Right hindlimb (tissue), 1 donor: ENCODE measurements around the gene USP7.
A peak's percentile ranks its signal among the peaks of the same experiment; 100 is the strongest.
"Not testable (repeated sequence)": the region's sequence is repeated elsewhere in the genome, so short reads cannot be mapped to it uniquely, and the experiment has no call there.

ENCODE experiments used
- DNase-seq: peaks from one replicate; pipeline ENCODE4 v3.0.0-alpha.2; 2018

Gene USP7

DNA sequence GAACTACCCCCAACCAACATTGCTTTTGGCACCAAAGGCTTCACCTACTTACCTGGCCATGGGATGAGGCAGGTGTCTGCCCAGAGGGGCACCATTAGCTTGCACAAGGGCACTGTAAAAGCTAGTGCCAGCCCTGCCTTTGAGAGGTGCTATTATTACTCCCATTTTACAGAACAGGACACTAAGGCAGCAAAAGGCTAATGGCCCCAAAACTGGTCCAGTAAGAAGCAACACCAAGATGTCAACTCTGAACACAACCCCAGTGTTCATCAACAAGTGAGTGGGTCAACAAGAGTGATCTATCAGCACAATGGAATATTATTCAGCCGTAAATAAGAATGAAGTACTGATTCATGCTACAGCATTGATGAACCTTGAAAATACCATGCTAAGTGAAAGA lies 7.7 kb upstream of the USP7 start:
- no peak for DNase-seq

DNA sequence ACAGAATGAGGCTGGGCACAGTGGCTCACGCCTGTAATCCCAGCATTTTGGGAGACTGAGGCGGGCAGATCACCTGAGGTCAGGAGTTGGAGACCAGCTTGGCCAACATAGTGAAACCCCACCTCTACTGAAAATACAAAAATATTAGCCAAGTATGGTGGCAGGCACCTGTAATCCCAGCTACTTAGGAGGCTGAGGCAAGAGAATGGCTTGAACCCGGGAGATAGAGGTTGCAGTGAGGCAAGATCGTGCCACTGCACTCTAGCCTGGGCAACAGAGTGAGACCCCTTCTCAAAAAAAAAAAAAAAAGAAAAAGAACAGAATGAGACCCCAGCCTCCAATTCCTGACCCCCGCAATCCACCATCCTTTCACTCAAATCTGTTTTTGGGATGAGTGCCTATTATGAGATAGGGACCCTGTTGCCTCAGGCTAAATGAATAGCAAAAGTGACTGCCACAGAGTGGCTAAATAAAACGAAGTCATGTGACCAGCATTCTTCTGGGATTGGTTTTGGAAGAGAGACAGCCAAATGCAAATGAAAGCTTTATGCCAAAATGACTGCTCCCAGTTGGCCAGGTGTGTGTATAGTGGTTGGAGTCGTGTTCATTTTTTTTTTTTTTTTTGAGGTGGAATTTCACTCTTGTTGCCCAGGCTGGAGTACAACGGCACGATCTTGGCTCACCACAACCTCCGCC lies 5.6 kb upstream of the USP7 start:
- not testable (repeated sequence) for DNase-seq

DNA sequence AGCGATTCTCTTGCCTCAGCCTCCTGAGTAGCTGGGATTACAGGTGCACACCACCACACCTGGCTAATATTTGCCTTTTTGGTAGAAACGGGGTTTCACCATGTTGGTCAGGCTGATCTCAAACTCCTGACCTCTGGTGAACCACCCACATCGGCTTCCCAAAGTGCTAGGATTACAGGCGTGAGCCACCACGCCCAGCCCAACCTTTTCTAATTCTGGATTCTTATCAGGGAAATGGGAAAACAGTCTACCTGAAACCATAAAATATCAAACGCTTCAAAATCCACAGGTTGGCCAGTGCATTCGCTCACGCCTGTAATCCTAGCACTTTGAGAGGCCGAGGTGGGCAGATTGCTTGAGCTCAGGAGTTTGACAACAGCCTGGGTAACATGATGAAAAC lies 4.3 kb upstream of the USP7 start:
- not testable (repeated sequence) for DNase-seq

DNA sequence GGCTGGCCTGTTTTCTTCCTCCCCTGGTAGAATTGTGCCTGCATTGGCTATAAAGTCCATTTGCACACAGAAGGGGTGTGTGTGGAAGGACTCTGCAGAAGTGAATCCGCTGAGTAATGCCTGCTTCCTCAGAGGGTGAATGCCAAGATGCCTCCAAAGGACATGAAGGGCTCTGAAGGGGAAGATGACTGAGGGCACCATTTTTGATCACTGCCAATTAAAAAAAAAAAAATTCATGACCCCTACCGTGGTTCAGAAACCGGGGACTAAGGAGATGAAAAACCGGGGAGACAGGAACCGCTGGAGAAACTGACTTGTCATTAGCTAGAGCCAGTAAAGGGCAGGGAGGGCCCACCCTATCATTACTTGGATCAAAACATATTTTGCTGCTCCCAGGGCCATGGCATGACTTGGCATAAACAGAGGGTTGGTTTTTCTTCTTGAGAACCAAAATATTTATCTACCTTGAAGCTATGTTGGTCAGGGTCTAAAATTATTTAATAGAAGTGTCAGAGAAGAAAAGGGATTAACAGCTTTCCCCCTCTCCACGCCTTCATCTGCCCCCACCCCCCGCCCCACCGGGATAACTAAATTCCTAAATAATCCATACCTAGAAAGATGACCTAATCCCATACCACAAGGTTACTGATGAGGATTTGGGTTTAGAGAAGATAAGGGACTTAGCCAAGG lies 3.6 kb upstream of the USP7 start:
- DNase-seq, result no peak

DNA sequence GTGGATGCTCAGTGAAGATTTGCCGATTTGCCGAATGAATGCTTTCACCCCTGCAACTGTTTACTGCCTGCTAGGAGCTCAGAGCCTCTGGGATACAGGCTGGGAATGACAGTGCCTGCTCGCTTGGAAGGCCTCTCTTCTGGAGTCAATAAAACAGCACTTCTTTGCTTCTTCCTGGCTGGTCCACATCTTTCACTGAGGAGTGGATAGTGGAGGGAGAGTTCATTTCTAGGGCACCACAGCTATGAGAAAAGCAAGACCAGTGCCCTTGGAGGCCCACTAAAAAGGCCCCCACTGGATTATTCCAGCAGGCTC lies 3.1 kb upstream of the USP7 start:
- DNase-seq, result no peak

DNA sequence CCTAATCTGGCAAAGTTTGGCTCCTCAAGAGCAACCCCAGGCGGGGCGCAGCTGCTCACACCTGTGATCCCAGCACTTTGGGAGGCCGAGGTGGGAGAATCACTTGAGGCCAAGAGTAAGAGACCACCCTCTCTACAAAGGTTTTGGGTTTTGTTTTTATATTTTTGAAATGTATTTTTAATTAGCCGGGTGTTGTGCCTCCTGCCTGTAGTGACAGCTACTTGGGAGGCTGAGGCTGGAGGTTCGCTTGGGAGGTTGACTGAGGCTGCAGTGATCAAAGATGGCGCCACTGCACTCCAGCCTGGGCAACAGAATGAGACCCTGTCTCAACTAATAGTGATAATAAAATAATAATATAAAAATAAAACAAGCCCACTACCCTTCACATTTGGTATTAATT lies 756 bp upstream of the USP7 start:
- no peak for DNase-seq

DNA sequence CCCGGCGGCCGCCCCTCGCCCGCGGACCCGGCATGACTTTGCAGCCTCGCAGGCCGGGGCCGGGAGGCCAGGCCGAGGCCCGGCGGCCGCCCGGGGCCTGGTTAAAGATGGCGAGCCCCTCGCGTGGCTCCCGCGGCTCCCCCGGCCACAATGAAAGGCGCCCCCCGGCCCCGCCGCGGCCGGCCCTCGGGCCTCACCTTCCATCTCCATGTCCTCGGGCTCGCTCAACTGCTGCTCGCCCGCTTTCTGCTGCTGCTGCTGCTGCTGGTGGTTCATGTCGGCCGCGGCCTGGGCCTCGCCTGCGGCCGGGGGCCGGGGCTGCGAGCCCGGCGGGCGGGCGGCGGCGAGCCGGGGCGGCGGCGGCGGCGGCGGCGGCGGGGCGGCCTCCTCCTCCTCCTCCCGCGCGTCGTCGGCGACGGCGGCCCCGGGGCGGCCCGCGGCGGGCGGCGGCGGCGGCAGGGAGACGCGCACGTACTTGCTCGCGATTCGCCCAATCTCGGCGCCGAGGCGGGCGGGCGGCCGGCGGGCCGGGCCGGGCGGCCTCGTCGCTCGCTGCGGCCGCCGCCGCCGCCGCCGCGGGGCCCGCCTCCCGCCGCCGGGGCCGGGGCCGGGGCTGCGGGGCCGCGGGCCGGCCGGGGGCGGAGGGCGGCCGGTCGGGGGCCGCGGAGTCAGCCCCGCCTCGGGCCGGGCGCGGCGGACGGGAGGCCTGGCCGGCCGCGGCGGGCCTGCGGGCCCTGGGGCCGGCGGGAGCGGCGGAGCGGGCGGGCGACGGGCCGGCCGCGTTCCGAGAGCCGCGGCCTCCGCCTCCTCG lies 491 bp downstream of the USP7 start:
- DNase-seq, result peak; percentile 34

DNA sequence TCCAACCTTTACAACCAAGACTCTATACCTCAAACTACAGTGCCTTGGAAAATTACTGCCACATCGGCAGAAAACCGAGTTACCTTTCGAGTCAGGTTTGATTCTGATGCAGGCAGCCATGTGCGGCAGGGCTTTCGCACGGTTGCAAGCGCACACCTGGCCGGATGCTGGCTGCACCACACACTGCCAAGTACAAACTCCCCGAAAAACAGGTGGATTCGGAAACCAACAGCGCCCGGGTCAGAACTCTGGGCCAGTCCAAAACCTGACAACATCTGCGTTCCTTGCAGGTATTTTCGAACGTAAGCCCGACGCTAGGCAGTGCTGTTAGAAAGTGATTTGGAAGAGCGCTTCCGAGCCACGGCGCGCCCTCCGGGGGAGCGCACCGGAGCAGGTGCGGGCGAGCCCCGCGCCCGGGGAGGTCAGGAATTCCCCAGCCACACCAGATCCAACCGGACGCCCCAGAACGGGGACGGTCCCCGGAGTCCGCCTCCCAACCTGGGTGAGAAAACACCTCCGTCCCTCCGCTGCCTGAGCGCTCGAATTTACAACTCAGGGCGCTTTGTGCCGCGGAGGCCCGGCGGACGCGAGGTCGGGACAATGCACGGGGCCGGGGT lies 1.2 kb downstream of the USP7 start:
- no peak for DNase-seq

DNA sequence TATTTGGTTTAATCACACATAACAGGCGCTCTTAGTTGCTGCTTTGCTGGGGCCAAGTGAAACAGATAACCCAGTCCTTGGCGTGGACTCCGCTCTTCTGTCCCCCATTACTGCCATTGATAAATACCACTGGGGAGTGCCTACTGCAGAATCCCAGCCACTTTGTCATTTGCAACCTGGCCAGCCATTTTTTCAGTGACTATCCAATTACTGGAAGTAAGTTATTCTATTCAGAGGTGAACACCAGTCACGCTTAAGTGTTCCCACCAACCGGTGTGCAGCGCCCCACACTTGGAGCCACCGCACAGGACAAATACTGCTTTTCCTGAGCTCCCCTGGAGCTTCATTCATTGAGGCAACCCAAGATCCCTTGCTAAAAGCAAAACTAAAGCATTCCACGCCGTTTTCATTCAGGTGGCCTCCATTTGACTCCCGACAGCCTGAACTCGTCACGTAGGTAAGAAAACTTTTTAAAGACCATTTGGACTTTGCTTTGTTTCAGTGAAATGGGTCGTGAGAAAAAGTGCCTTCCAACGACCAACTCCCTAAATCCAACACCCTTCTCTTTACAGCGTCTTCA lies 1.8 kb downstream of the USP7 start:
- no peak for DNase-seq

DNA sequence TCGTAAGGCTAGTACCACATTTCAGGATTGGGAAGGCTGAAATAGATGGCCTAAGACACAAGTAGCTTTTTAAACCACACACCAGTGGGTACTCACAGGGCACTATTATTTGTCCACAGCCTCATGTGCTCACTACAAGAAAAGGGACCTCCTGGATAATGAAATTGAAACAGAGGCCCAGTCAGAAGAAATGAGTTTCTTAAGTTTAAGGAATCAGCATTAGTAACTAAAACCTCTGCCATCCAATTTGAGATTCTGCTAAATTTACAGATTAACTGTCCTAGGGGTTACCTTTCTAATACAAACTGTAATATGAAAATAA lies 3.0 kb downstream of the USP7 start:
- DNase-seq, result no peak

DNA sequence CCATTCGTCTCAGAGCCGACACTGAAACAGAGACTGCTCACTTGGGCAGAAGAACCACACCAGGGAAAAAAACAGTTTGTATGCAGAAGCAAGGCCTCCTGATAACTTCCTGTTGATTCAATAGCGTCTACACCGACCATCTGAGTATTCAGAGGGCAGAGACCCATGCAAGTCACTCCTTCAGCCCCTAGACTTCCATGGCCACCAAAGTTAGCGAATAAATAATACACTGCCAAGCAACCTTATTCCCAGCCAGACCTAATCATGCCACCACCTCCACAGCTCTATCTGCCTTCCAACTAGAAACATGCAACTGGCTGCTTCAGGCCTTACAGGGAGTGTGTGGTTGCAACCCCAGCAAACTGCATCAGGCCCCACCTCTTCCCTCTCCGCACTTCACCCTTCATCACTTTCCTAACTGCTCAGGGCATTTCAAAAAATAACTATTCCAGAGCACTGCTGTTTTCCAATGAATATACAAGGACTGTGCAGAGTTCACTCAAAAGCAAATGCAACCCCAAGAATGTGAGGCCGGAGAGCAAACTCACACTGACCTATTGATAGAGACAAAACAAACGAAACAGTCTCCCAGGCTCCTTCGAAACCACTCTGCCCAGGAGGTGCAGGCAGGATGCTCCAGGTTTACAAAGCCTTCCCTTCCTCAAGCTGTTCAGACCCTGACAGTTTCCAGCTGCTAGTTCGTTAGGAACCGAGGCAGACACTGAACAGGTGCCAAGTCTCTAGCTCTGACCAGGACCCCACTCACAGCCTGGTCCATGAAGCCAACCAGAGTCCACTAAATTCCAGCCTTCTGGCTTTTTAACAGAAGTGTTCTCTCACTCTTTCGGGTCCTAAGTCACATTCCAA lies 3.6 kb downstream of the USP7 start:
- DNase-seq, result no peak

DNA sequence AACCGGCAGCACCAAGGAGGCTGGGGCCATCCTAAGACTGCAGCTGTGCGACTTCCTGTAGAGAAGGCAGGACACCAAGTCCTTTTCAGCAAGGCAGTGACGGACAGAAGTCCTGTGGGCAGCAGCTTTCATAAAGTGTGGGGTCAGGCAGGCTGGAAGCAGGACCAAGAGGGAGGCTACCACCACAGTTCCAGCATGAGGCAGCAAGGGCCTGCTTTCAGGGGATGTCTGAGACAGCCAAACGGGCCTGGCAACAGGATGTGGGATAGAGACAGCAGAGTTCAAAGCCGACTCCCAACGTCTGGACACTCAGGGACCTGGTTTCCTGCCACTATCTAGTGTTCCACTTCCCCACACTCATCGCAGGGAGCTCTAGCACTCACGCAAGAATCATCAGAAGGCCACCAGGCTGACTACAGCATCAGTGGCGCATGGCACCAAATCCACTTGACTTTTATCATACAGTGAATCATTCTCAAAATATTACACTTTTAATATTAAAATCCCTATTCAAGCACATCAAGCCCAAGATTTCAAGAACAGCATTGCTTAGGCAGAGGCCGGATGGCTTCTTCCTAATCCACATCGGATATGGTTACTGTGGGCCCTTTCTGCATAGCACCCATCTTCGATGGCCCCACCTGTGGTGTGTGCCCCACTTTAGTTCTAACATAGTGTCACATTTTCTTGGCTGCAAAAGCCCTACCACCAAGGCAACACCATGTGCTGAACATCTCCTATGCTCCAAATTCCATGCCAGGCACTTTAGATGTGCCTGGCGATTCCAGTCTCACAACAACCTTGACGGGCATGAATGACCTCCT lies 5.2 kb downstream of the USP7 start:
- DNase-seq, result peak; percentile 30

DNA sequence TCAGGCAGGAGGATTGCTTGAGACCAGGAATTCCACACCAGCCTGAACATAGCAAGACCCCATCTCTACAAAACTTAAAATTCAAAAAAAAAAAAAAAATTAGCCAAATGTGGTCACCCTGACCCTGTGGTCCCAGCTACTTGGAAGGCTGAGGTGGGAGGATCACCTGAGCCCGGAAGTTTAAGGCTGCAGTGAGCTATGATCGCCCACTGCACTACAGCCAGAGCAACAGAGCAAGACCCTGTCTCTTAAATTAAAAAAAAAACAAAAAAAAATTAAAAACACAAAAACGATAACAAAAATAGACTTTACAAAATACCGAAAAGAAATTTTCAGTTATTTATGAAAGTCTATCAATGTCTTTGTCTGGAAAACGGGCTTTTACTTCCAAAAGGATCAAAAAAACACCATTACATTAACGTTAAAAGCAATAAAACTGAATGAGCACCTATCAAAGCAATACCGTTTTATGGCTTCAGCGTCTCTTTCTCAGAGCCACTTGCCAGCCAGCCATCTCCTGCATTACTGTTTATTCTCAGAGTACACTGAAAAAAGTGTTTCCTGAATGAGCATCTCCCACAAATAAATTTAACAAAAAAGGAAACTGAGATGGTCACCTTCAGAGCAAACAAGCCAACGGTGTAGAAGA lies 6.1 kb downstream of the USP7 start:
- DNase-seq, result no peak

DNA sequence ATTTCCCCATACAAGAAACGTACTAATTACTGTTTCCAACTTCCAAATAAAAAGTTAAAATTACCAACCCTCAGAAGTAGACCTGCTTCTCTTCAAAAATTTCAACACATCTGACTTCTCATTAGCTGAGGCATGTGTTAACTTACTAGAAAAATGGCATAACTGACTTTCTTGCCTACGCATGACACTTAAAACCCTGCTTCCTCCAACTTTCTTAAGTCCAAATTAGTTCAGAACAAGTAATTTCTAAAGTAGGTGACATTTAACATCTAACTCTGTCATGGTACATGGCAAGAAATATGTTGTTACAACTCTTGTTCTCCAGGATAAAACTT lies 6.7 kb downstream of the USP7 start:
- no peak for DNase-seq

DNA sequence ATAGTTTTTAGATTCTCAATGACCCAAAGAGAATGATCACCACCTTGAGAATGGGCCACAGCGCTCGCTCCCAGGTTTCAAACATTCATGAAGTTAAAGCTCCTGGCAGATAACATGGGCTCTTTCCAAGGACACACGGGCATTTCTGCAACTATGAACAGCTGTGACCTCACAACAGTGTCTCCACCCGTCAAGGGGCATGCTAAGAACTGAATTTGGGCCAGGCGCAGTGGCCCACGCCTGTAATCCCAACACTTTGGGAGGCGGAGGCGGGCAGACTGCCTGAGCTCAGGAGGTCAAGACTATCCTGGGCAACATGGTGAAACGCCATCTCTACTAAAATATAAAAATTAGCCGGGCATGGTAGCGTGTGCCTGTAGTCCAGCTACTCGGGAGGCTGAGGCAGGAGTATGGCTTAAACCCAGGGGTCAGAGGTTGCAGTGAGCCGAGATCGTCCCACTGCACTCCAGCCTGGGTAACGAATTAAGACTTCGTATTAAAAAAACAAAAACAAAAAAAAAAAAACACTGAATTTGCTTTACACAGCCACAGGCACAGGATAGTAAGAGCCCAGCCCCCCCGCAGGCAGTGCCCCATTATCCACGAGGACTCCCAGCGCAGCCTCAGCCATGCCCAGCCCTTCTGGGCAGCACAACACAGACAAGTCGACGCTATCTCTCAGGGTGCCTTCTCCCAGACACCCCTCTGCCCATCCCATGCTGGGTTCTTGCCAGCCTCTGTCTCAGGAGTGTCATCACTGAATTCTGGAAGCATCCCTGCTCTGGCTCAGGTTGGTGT lies 7.2 kb downstream of the USP7 start:
- no peak for DNase-seq

DNA sequence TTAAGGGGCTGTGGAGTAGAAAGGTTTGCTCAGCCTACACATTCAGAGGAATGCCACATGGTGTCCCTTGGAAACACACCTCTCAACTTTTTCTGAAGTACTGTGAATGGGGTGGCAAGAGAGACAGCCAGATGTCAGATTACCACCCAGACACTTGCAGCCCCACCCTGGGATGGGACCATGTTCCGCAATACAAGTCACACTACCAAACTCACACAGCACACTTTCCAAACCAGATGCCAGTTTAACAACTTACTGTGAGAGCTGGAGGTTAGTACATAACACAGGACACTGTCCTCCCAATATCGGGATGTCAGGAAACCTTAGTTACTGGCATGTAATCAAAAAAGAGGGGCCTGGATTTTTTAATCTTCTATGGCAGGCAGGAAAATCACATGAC lies 7.9 kb downstream of the USP7 start:
- no peak for DNase-seq

DNA sequence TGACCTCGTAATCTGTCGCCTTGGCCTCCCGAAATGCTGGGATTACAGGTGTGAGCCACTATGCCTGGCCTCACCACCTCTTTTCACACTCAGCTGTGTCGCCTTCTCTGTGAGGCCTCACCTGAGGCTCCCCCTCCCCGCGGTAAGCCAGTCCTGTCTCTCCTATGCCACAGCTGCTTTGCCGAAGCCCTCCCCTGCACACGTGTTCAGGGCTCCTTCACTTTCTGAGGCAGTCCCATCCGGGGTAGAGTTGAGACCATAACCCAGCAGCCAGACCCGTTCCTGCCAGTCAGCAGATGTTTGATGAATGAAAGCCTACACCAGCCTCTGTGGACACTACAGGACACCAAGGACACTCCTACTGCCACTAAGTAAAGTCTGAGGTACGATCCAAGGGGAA lies 10.6 kb downstream of the USP7 start:
- DNase-seq, result no peak

DNA sequence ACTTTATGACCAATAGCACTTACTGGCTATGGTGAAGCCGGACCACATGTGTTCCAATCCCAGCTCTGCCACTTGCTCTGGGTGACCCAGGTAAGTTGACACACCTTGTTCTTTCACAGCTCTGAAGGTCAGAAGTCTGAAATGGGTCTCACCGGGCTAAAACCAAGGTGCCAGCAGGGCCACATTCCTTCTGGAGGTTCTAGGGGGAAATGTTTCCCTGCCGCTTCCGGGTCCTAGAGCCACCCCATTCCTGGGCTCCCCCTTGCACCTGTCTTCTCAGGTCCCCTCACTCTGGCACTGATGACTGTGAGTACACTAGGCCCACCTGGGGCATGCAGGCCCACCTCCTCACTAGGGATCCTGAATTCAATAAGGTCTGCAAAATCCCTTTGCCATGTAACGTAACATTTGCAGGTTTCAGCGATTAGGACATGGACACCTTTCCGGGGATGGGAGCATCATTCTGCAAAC lies 11.4 kb downstream of the USP7 start:
- DNase-seq, result no peak

DNA sequence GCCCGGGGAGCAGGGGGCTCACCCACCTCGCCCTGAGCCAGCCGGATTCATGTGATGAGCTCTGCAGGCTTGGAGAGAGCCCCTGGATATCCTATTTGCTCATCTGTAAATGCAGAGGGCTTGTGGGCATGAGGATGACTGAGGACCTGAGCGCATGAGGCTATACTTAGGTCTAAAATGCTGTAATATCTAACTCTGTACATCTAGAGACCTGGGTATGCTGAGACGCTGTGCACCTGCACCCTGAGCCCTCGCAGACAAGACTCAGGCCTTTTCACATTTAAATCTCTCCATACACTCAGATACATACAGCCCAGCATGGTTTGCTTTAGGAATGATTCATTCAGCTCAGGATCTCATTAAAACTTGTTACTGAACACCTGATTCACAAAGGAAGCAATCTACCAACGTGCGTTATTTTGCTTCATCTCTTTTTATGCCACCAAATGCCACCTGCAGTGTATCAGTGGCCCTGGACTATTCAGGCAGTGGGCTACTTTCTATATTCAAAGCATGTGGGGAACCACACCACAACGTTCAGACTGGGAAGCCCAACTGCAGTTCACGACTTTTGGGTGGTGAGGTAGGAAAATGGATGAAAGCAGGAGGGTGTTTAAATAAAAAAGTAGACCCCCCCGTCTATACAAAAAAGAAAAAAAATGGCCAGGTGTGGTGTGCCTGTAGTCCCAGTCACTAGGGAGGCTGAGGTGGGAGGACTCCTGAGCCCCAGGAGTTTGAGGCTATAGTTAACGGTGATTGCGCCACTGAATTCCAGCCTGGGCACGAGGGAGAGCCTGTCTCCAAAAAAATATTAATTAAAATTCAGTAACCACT lies 12.0 kb downstream of the USP7 start:
- no peak for DNase-seq
